Spinal cord (tissue), 10 donors: Measurements from ENCODE around the gene USP17L28. TPM values are rescaled to one million over a fixed set of nuclear protein-coding genes. Genes with fewer than 3 reads are reported as not detected.
"Not testable (repeated sequence)": the region's sequence is repeated elsewhere in the genome, so short reads cannot be mapped to it uniquely, and the experiment has no call there.

ENCODE experiments used
- DNase-seq, 6 donors: peaks; one replicate each; pipeline versions ENCODE4 v3.0.0 to v3.0.0-alpha.2; 2013 to 2015; ENCODE audit warnings: low spot score in 6 of 6, low read depth in 4 of 6
- H3K27ac ChIP-seq: one replicate; pipeline ENCODE4 v1.5.1; 2013; ENCODE audit warnings: low read depth, low read length, control low read depth
- H3K27me3 ChIP-seq: one replicate; pipeline ENCODE4 v1.6.1; 2013; ENCODE audit warnings: low read length; ENCODE audit not compliant: control insufficient read depth, insufficient read depth
- H3K36me3 ChIP-seq: one replicate; pipeline ENCODE4 v1.6.1; 2013; ENCODE audit warnings: low read length; ENCODE audit not compliant: control insufficient read depth, insufficient read depth
- H3K4me1 ChIP-seq: one replicate; pipeline ENCODE4 v1.6.1; 2013; ENCODE audit warnings: low read length; ENCODE audit not compliant: control insufficient read depth, insufficient read depth
- H3K4me3 ChIP-seq: one replicate; pipeline ENCODE4 v1.5.1; 2013; ENCODE audit warnings: low read depth, low read length, control low read depth
- H3K9me3 ChIP-seq: one replicate; pipeline ENCODE4 v1.6.1; 2013; ENCODE audit warnings: low read length; ENCODE audit not compliant: control insufficient read depth, insufficient read depth
- WGBS: methylation state at CpG from one replicate; pipeline ENCODE4 v1.1.5; 2013; ENCODE audit warnings: missing lambda C conversion rate; ENCODE audit not compliant: insufficient coverage; 5-methylcytosine and 5-hydroxymethylcytosine counted together
- polyA plus RNA-seq, 2 donors: library from polyadenylated mRNA; unstranded; fragments of 120-200 nt; gene quantifications; one replicate each; pipeline ENCODE4 v1.2.1, GENCODE V29; 2013; ENCODE audit not compliant: insufficient read length in 2 of 2
- total RNA-seq, 2 donors: library from RNA; depleted of rRNA in 1 of 2; stranded (reverse); fragments of 120-200 nt in 1 of 2; fragments of >200 nt in 1 of 2; gene quantifications; one replicate each; pipeline versions ENCODE4 v1.2.3 to v1.2.4, GENCODE V29; 2013 to 2014
- donor health status: healthy.

USP17L28 gene
- total and polyA plus RNA-seq, 4 donors: not detected

- H3K4me1 ChIP-seq, H3K27me3 ChIP-seq, DNase-seq, H3K27ac ChIP-seq, H3K9me3 ChIP-seq, H3K4me3 ChIP-seq, H3K36me3 ChIP-seq: not testable (repeated sequence)
- WGBS: no CpG with 5 or more reads among the region's 15 CpGs
Observed at GRCh38 chr4:9362829-9363228, 14.1 kb downstream of the USP17L28 start, which contains the start of gene USP17L30. Gene USP17L30, plus strand, starts transcription at chr4:9363129. Its CDS starts 0 bp downstream, at chr4:9363129.

GRCh38 chr4:9379881-9380280 is 31.2 kb downstream of the USP17L28 start:
- H3K4me3 ChIP-seq, DNase-seq, H3K9me3 ChIP-seq, H3K4me1 ChIP-seq, H3K36me3 ChIP-seq, H3K27me3 ChIP-seq, H3K27ac ChIP-seq: not testable (repeated sequence)
- 100% methylated on average over 1 of the region's 1 CpG for WGBS

- not testable (repeated sequence) for H3K9me3 ChIP-seq, H3K36me3 ChIP-seq, H3K27ac ChIP-seq, H3K27me3 ChIP-seq, H3K4me1 ChIP-seq
- WGBS: 66% methylated on average over 15 of the region's 36 CpGs
- H3K4me3 ChIP-seq: peak overlapping the region; percentile 16
- DNase-seq: peak in 2 of 6 donors; percentile 2 to 17
Observed at GRCh38 chr4:9381012-9381534, 32.4 kb downstream of the USP17L28 start.

GRCh38 chr4:9384126-9384525 is 35.4 kb downstream of the USP17L28 start:
- DNase-seq: no peak
- H3K27me3 ChIP-seq: no peaks in the 10 kb centered on the region
- no peak overlapping the region for H3K27ac ChIP-seq
- no peak overlapping the region for H3K4me3 ChIP-seq
- H3K9me3 ChIP-seq: no peaks in the 10 kb centered on the region
- H3K36me3 ChIP-seq: no peaks in the 10 kb centered on the region
- 40% methylated on average over 1 of the region's 1 CpG for WGBS
- peaks cover 5% of the 10 kb centered on the region for H3K4me1 ChIP-seq

GRCh38 chr4:9389001-9389400 is 40.3 kb downstream of the USP17L28 start:
- H3K4me3 ChIP-seq, H3K27ac ChIP-seq, H3K36me3 ChIP-seq, H3K4me1 ChIP-seq, H3K27me3 ChIP-seq, DNase-seq, H3K9me3 ChIP-seq: not testable (repeated sequence)
- no CpG with 5 or more reads among the region's 2 CpGs for WGBS

Other genes starting within 250 kb of the USP17L28 start
- gene FAM90A26, start 178.5 kb upstream of the USP17L28 start, total RNA-seq: not detected
- gene FAM90A26, start 178.5 kb upstream of the USP17L28 start, polyA plus RNA-seq: under 1 TPM in 1 of 2 donors, not detected in 1; 0.20 TPM
- not detected for gene USP17L10, start 138.2 kb upstream of the USP17L28 start, total RNA-seq
- not detected for gene USP17L10, start 138.2 kb upstream of the USP17L28 start, polyA plus RNA-seq
- not detected for gene USP17L11, start 133.5 kb upstream of the USP17L28 start, total RNA-seq
- not detected for gene USP17L11, start 133.5 kb upstream of the USP17L28 start, polyA plus RNA-seq
- not detected for gene USP17L12, start 128.7 kb upstream of the USP17L28 start, total RNA-seq
- gene USP17L12, start 128.7 kb upstream of the USP17L28 start, polyA plus RNA-seq: not detected
- not detected for gene USP17L13, start 124.0 kb upstream of the USP17L28 start, total RNA-seq
- gene USP17L13, start 124.0 kb upstream of the USP17L28 start, polyA plus RNA-seq: not detected
- not detected for gene USP17L15, start 114.5 kb upstream of the USP17L28 start, total RNA-seq
- gene USP17L15, start 114.5 kb upstream of the USP17L28 start, polyA plus RNA-seq: not detected
- gene USP17L17, start 105.0 kb upstream of the USP17L28 start, total RNA-seq: not detected
- gene USP17L17, start 105.0 kb upstream of the USP17L28 start, polyA plus RNA-seq: not detected
- not detected for gene USP17L18, start 100.3 kb upstream of the USP17L28 start, total RNA-seq
- not detected for gene USP17L18, start 100.3 kb upstream of the USP17L28 start, polyA plus RNA-seq
- not detected for gene USP17L19, start 95.5 kb upstream of the USP17L28 start, total RNA-seq
- gene USP17L19, start 95.5 kb upstream of the USP17L28 start, polyA plus RNA-seq: not detected
- not detected for gene USP17L20, start 90.8 kb upstream of the USP17L28 start, total RNA-seq
- not detected for gene USP17L20, start 90.8 kb upstream of the USP17L28 start, polyA plus RNA-seq
- not detected for gene USP17L21, start 86.0 kb upstream of the USP17L28 start, total RNA-seq
- gene USP17L21, start 86.0 kb upstream of the USP17L28 start, polyA plus RNA-seq: not detected
- not detected for gene USP17L22, start 81.3 kb upstream of the USP17L28 start, total RNA-seq
- gene USP17L22, start 81.3 kb upstream of the USP17L28 start, polyA plus RNA-seq: not detected
- gene USP17L24, start 23.7 kb upstream of the USP17L28 start, total RNA-seq: not detected
- not detected for gene USP17L24, start 23.7 kb upstream of the USP17L28 start, polyA plus RNA-seq
- not detected for gene USP17L25, start 19.0 kb upstream of the USP17L28 start, total RNA-seq
- gene USP17L25, start 19.0 kb upstream of the USP17L28 start, polyA plus RNA-seq: not detected
- not detected for gene USP17L26, start 14.2 kb upstream of the USP17L28 start, total RNA-seq
- not detected for gene USP17L26, start 14.2 kb upstream of the USP17L28 start, polyA plus RNA-seq
- gene USP17L5, start 9.5 kb upstream of the USP17L28 start, total RNA-seq: not detected
- gene USP17L5, start 9.5 kb upstream of the USP17L28 start, polyA plus RNA-seq: not detected
- gene USP17L27, start 4.7 kb upstream of the USP17L28 start, total RNA-seq: not detected
- not detected for gene USP17L27, start 4.7 kb upstream of the USP17L28 start, polyA plus RNA-seq
- not detected for gene USP17L29, start 4.7 kb downstream of the USP17L28 start, total RNA-seq
- not detected for gene USP17L29, start 4.7 kb downstream of the USP17L28 start, polyA plus RNA-seq
- gene USP17L30, start 14.2 kb downstream of the USP17L28 start, total RNA-seq: not detected
- not detected for gene USP17L30, start 14.2 kb downstream of the USP17L28 start, polyA plus RNA-seq
- gene DEFB131A, start 95.5 kb downstream of the USP17L28 start, total RNA-seq: not detected
- not detected for gene DEFB131A, start 95.5 kb downstream of the USP17L28 start, polyA plus RNA-seq